ENCODE data around the gene CIROP.

Gene CIROP

GRCh38 chr14:23131482-23131881 lies 26.7 kb upstream of the CIROP start:
- DNase-seq (ENCODE audit: low spot score): no peak

- no peak for DNase-seq (ENCODE audit: low spot score)
Observed at GRCh38 chr14:23130871-23131270, 26.1 kb upstream of the CIROP start.

GRCh38 chr14:23129759-23130316 lies 25.0 kb upstream of the CIROP start:
- no peak for DNase-seq (ENCODE audit: low spot score)

- DNase-seq (ENCODE audit: low spot score): no peak
Observed at GRCh38 chr14:23128969-23129758, 24.4 kb upstream of the CIROP start.

- no peak for DNase-seq (ENCODE audit: low spot score)
Observed at GRCh38 chr14:23127861-23128260, 23.1 kb upstream of the CIROP start.

GRCh38 chr14:23126548-23127278 lies 21.9 kb upstream of the CIROP start:
- no peak for DNase-seq (ENCODE audit: low spot score)

GRCh38 chr14:23125933-23126524 lies 21.2 kb upstream of the CIROP start:
- no peak for DNase-seq (ENCODE audit: low spot score)

GRCh38 chr14:23125011-23125410 lies 20.2 kb upstream of the CIROP start:
- no peak for DNase-seq (ENCODE audit: low spot score)

- no peak for DNase-seq (ENCODE audit: low spot score)
Observed at GRCh38 chr14:23124337-23124954, 19.7 kb upstream of the CIROP start.

GRCh38 chr14:23123419-23123818 lies 18.6 kb upstream of the CIROP start:
- DNase-seq (ENCODE audit: low spot score): no peak

GRCh38 chr14:23122086-23122485 lies 17.3 kb upstream of the CIROP start:
- DNase-seq (ENCODE audit: low spot score): no peak

- no peak for DNase-seq (ENCODE audit: low spot score)
Observed at GRCh38 chr14:23121361-23121771, 16.6 kb upstream of the CIROP start.

GRCh38 chr14:23120541-23121251 lies 15.9 kb upstream of the CIROP start:
- DNase-seq (ENCODE audit: low spot score): peak; percentile 83

GRCh38 chr14:23119363-23120327 lies 14.9 kb upstream of the CIROP start:
- peak; percentile 61 for DNase-seq (ENCODE audit: low spot score)

- DNase-seq (ENCODE audit: low spot score): no peak
Observed at GRCh38 chr14:23118506-23119362, 13.9 kb upstream of the CIROP start, which contains the start of gene CEBPE. CEBPE (minus strand) TSS chr14:23119255; CDS start chr14:23119091, 164 bp downstream.

GRCh38 chr14:23117371-23118020 lies 12.7 kb upstream of the CIROP start:
- no peak for DNase-seq (ENCODE audit: low spot score)

GRCh38 chr14:23115918-23116317 lies 11.1 kb upstream of the CIROP start:
- DNase-seq (ENCODE audit: low spot score): no peak

- no peak for DNase-seq (ENCODE audit: low spot score)
Observed at GRCh38 chr14:23115039-23115731, 10.4 kb upstream of the CIROP start.

Measured in CD4-positive, alpha-beta T cell treated with Interleukin-6 at 100 ng/mL for 8 hours (primary cell).